ENCODE measurements around the gene NCAPG2.

NCAPG2 gene

GRCh38 chr7:158595068-158595467 is 109.5 kb downstream of the NCAPG2 start:
- no peak for DNase-seq (ENCODE audit: low read depth)

GRCh38 chr7:158592541-158592940 is 112.1 kb downstream of the NCAPG2 start:
- no peak for DNase-seq (ENCODE audit: low read depth)

GRCh38 chr7:158591944-158592343 is 112.7 kb downstream of the NCAPG2 start:
- no peak for DNase-seq (ENCODE audit: low read depth)

GRCh38 chr7:158590181-158590530 is 114.4 kb downstream of the NCAPG2 start:
- DNase-seq (ENCODE audit: low read depth), result no peak

GRCh38 chr7:158589653-158590052 is 115.0 kb downstream of the NCAPG2 start:
- no peak for DNase-seq (ENCODE audit: low read depth)

- no peak for DNase-seq (ENCODE audit: low read depth)
Observed at GRCh38 chr7:158588878-158589442, 115.6 kb downstream of the NCAPG2 start.

GRCh38 chr7:158588085-158588877 is 116.3 kb downstream of the NCAPG2 start:
- no peak for DNase-seq (ENCODE audit: low read depth)

GRCh38 chr7:158587162-158588084 is 117.2 kb downstream of the NCAPG2 start, which contains the start of gene PTPRN2:
Gene PTPRN2, minus strand, starts transcription at chr7:158587823.
- no peak for DNase-seq (ENCODE audit: low read depth)

- DNase-seq (ENCODE audit: low read depth), result no peak
Observed at GRCh38 chr7:158586499-158587161, 118.0 kb downstream of the NCAPG2 start.

GRCh38 chr7:158585721-158586498 is 118.7 kb downstream of the NCAPG2 start:
- no peak for DNase-seq (ENCODE audit: low read depth)

- no peak for DNase-seq (ENCODE audit: low read depth)
Observed at GRCh38 chr7:158584407-158584806, 120.2 kb downstream of the NCAPG2 start.

GRCh38 chr7:158583810-158584209 is 120.8 kb downstream of the NCAPG2 start:
- DNase-seq (ENCODE audit: low read depth), result no peak

- DNase-seq (ENCODE audit: low read depth), result no peak
Observed at GRCh38 chr7:158583143-158583542, 121.5 kb downstream of the NCAPG2 start.

- DNase-seq (ENCODE audit: low read depth), result no peak
Observed at GRCh38 chr7:158582089-158582456, 122.5 kb downstream of the NCAPG2 start.

GRCh38 chr7:158581440-158582088 is 123.0 kb downstream of the NCAPG2 start:
- DNase-seq (ENCODE audit: low read depth), result no peak
